NT2/D1 (cell line): ENCODE data around the gene RFTN1.

Experiments used
- SUZ12 ChIP-seq: IDR thresholded peaks from 2 replicates; pipeline ENCODE4 v1.6.1; 2011; ENCODE audit not compliant: insufficient read length, insufficient read depth; ENCODE audit errors: extremely low read depth
- YY1 ChIP-seq: IDR thresholded peaks from 2 replicates; pipeline ENCODE4 v1.6.1; 2011; ENCODE audit not compliant: insufficient read length, insufficient read depth
- ZNF274 ChIP-seq: IDR thresholded peaks from 2 replicates; pipeline ENCODE4 v1.6.1; 2011; ENCODE audit warnings: mild to moderate bottlenecking, low read depth, low read length

DNA sequence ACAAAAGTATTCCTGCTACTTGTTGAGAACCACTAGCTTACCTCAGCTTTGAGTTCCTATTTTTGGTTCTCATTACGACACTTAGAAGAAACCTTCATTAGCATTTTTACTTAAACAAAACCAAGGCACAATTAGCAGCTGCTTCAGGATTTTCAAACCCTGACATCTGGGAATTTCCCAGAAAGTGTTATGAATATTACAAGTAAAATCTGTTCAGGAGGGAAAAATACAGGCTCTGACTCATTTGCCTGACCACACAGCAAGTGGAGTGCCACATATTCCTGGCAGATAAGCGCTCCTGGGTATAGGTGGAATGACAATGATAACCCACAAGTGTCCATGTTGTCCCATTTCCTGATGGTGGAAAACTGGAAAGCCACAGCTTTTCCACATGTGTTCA is 10.3 kb upstream of the RFTN1 start:
- no peak for TF ChIP-seq ZNF274
- TF ChIP-seq SUZ12: no peak
- no peak for TF ChIP-seq YY1
